Coronary artery (tissue), 2 donors: ENCODE data around the gene CCDC47.

Source experiments
- DNase-seq: peaks from one replicate; pipeline ENCODE4 v3.0.0-alpha.2; 2017; ENCODE audit warnings: low spot score
- H3K27ac ChIP-seq, 2 donors: fragments of 200-600 bp; sonication (generic); one replicate each; pipeline ENCODE4 v1.5.1; 2016 to 2019
- H3K4me3 ChIP-seq: fragments of 200-600 bp; sonication (generic); 2 replicates; pipeline ENCODE4 v1.5.1; 2016; ENCODE audit warnings: mild to moderate bottlenecking, moderate library complexity
- TF ChIP-seq, protein P1 (sequence below): fragments of 200-600 bp; sonication (generic); IDR thresholded peaks from one replicate; pipeline ENCODE4 v1.5.1; 2019; ENCODE audit warnings: antibody characterized with exemption

CCDC47 gene

DNA sequence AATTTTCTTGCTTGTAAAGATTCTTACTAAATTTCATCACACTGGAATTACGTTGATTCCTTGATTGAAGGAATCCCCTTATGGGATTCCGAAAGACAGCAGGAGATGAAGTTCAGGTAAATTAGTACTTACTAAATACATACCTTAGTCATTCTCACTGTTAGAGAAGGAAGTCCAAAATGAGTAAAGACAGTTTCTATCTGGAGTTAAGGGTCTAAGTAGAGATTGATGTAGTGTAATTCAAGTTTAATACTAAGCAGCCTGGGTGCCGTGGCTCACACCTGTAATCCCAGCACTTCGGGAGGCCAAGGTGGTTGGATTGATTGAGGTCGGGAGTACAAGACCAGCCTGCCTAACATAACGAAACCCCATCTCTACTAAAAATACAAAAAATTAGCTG lies 10.1 kb upstream of the CCDC47 start:
- no peak for DNase-seq
- Histone ChIP-seq H3K27ac (no peak overlapping the region), H3K4me3 (no peak overlapping the region)
- TF ChIP-seq, protein P1, sequence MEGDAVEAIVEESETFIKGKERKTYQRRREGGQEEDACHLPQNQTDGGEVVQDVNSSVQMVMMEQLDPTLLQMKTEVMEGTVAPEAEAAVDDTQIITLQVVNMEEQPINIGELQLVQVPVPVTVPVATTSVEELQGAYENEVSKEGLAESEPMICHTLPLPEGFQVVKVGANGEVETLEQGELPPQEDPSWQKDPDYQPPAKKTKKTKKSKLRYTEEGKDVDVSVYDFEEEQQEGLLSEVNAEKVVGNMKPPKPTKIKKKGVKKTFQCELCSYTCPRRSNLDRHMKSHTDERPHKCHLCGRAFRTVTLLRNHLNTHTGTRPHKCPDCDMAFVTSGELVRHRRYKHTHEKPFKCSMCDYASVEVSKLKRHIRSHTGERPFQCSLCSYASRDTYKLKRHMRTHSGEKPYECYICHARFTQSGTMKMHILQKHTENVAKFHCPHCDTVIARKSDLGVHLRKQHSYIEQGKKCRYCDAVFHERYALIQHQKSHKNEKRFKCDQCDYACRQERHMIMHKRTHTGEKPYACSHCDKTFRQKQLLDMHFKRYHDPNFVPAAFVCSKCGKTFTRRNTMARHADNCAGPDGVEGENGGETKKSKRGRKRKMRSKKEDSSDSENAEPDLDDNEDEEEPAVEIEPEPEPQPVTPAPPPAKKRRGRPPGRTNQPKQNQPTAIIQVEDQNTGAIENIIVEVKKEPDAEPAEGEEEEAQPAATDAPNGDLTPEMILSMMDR, result no peak

DNA sequence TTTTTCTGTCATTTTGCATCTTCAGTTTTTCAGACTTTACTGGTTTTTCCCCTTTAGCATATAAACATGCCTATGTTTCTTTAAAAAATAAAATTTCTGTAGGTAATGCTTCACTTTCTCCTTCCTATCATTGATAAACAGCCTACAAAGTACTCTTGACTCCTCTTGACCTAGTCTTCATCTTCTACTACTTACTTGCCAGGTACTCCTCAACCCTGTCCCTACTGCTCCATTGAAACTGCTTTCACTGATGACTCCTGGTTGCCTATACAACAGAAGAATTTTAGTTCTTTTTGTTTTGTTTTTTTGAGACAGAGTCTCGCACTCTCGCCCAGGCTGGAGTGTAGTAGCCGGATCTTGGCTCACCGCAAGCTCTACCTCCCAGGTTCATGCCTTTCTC lies 7.5 kb upstream of the CCDC47 start:
- TF ChIP-seq, protein P1, result no peak
- no peak for DNase-seq
- H3K4me3 ChIP-seq, result no peak overlapping the region
- no peak overlapping the region for H3K27ac ChIP-seq

DNA sequence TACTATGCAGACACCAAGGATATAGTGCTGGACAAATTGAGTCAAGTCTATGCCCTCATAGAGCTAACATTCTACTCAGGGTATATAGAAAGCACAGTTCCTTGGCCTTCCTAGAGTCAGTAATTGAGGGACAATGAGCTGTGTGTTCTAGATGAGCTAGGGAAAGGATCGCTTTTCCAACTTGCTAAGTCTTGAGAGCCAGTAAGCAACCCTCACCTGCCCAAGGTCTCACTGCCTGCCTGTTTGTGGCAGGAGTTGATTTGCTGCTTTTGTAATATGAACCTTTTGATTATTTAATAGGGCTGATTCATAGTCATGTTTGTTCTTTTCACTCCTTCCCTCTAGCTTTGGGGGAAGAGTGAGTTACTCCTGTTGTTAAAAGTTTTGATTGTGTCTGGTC lies 7.1 kb upstream of the CCDC47 start:
- TF ChIP-seq, protein P1, result no peak
- Histone ChIP-seq H3K4me3 (no peak overlapping the region), H3K27ac (no peak overlapping the region)
- no peak for DNase-seq

DNA sequence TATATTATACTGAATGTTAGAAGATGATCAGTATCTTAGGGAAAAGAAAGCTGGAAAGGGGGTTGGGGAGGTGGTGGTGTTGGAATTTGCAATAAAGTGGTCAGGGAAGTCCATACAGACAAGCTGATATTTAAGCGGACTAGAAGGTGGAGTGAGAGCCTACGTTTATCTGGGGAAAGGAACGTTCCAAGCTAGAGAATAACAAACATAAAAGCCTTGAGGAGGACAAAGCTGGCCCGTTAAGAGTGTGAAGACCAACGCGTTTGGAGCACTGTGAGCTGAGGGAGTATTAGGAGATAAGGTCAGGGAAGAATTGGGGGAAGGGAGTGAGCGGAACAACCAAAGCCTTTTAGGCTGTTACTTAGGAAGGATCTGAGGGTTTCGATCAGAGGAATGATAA lies 2.0 kb upstream of the CCDC47 start:
- DNase-seq, result no peak
- TF ChIP-seq, protein P1, result no peak
- Histone ChIP-seq H3K27ac (peak overlapping the region; percentile 86 to 99), H3K4me3 (peak overlapping the region; percentile 98)

DNA sequence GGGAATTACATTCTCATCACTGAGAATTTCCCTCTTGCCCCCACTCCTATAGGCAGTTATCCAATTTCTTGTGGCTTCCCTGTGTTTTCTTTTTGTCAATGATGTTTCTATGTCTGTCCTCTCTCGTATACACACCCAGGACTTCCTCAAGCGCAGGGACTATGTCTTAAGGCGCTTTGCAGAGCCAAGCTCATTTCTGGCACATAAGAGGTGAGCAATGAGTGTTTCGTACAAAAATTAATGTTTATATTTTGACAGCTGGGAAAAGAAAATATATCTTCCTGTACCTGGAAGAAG lies 1.5 kb upstream of the CCDC47 start:
- TF ChIP-seq, protein P1, result no peak
- H3K27ac ChIP-seq, result peak overlapping the region; percentile 86 to 99
- H3K4me3 ChIP-seq, result peak overlapping the region; percentile 98
- DNase-seq, result no peak

DNA sequence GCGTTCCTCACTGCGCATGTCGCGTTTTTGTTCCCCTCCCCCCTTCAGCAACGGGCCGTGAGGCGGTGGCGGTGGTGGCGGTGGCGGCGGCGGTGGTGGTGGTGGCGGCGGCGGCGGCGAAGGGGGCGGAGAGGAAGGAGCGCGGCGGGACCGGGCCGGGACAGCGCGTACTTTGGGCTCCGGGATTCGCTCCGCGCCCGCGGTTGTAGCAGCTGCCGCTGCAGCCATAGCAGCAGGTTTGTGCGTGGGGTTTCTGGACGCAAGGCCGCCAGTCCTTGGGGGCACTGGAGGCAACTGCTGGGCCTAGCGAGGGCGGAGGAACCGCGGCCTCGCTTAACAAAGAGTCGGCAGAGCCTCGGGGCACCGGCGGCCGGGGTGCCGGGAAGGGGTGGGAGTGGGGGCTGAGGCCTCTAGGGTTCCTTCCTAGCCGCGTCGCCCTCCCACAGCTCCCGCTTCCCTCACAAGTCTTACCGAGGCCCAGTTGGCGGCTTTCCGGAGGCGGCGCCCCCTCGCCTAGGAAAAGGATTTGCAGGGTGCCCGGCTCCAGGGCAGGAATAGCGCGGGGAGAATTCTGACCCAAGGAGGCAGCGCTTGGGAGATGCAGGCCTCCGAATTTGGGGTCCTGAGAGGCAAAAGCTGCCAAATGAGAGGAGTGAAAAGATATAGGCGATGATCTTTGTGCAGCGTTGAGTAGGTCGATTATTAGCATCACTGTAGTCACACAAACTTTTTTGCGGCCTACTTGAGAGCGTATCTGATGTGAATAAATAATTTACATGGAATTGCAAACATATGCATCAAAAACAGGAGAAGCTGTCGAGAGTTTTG lies 958 bp upstream of the CCDC47 start, which contains the start of gene DDX42:
TSS of gene DDX42 (plus strand) at position 30 of the 828 bp plus-strand sequence. CDS start 12,880 bp downstream, outside the sequence.
- TF ChIP-seq, protein P1, result no peak

DNA sequence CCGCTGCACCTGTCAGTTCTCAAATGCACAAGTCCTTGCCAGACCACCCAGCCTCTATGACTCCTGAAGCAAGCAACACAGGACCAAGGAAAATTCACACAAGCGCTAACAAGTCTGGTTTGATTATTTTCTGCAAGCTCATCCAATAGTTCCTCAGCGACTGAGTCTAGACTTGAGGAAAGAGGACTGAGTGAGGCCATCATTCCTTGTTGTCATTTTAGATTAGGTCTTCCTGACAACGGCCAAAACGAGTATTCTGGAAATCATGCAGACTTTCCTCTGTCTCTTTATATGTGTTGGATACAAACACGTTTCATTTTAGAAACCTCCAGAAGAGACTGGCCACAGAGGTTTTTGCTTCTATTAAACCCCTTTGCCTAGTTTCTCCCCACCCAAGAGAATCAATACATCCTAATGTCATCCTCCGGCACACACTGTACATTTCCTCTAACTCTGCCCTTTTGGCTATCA lies 561 bp downstream of the CCDC47 start:
- Histone ChIP-seq H3K27ac (peak overlapping the region; percentile 86 to 99), H3K4me3 (peak overlapping the region; percentile 98)
- TF ChIP-seq, protein P1, result no peak
- DNase-seq, result no peak

More for the DNA sequence above, 958 bp upstream of the CCDC47 start, which contains the start of gene DDX42:
- peak within 1 kb of the TSS; percentile 98 for H3K4me3 ChIP-seq
- peak; percentile 94 for DNase-seq
- peak within 1 kb of the TSS; percentile 86 to 99 for H3K27ac ChIP-seq
